Measurements from ENCODE around the gene TFAP2A.

Gene TFAP2A

GRCh38 chr6:10425975-10426780 is 11.3 kb upstream of the TFAP2A start:
- no peak for DNase-seq

DNA sequence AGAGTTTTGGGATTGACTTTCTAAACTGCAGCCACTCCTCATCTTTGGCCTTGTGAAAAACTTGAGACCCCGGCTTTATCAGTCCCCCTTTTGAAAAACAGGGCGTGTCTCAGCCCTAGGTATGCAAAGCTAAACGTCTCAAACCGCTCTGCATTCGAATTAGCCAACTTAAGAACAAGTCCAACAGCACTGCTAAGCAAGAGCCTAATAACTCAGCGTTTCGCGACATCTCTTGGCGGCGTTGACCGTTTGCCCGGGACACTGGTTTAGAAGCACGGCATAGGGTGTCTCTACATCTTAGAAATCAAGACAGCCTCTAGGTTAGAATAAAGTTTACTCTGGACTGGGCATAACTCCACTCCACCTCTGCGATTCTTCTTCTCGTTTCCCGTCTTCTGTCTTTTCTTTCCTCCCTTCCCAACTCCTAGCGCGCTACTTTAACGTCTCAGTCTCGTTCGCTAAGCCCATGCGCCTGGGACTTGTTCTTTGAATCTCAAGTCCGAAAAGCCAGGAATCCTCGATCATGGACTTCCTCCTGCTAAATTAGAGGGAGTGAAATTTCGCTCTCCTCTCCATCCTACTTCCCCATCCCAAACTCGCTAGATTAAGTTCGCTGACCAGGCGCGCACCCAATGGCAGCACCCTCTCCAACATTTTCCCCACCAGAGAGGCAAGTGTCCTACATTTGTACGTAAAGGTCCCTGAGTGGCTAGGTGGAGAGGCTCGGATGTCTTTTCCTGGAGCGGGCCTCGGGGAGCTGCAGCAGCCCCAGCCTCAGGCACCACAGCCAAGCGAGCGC is 10.5 kb upstream of the TFAP2A start:
- no peak for DNase-seq

GRCh38 chr6:10424040-10424439 is 9.2 kb upstream of the TFAP2A start:
- no peak for DNase-seq

GRCh38 chr6:10422737-10423034 is 7.8 kb upstream of the TFAP2A start:
- no peak for DNase-seq

DNA sequence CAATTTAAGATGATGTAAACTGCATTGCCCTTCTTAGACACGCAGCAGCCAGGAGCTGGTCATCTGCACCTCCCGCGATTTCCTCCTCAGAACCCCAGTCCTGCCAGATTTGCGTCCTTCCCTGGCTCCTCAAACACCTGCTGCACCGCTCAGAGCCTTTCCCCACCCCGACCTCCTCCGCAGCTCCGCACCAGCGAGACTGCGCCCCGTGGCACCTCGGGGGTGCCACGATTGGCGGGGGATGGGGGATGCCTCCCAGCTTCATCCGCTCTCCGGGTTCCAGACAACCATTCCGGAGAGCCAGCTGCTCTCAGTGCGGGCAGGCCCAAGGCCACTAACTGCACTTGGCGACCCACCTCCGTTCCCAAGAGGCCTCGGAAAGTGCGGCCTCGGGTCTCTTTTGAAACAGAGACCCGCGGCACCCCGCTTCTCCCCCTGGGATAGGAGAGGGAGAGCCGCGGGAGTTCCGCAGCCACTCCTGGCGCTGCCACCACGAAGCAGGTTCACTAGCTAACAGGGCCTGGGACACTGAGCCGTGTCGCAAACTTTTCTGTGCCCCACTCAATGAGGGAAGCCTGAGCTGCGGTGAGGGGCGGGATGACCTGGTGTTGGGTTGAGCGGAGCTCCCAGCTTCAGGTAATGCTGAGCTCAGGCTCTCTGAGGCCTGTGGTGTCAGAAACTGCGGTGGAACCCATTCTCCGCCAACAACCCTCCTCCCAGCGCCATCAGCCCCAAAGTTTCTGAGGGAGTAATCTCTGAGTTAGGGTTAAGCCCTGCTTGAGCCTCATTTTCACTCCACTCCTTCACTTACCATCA is 7.3 kb upstream of the TFAP2A start:
- DNase-seq, result no peak

DNA sequence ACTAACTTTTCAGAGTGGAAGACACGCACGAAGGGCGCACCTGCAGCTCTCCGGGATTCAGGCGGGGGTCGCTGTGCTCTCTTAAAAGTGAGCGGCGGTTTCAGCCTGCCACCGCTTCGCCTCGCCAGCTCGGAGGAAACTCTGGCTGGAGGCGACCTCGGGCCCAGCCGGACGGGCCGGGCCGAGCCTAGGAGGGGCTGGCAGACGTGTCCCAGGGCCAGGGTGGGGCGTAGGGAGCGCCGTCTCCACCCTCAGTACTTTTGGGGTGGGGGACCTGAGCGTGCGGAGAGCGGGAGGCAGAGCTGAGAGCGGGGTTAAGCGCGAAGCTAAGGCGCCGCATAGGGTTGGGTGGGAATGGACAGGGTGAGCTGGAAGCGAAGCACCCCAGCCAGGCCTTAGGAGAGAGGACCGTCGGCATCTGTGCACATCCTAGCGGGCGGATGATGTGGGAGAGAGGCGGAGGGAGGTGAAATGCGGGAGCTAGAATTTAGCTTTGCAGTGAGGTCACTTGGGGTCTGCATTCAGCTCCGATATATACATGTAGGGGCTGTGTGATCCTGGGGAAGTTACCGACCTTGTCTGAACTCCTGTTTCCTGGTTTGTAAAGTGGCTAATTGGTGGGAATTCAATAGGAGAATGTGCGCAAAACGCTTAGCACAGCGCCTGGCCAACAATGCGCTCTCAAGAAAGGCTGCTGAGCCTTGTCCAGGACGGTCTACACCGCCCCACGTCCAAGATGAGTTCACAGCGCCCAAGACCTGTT is 6.5 kb upstream of the TFAP2A start:
- no peak for DNase-seq

GRCh38 chr6:10420546-10421157 is 5.8 kb upstream of the TFAP2A start:
- no peak for DNase-seq

DNA sequence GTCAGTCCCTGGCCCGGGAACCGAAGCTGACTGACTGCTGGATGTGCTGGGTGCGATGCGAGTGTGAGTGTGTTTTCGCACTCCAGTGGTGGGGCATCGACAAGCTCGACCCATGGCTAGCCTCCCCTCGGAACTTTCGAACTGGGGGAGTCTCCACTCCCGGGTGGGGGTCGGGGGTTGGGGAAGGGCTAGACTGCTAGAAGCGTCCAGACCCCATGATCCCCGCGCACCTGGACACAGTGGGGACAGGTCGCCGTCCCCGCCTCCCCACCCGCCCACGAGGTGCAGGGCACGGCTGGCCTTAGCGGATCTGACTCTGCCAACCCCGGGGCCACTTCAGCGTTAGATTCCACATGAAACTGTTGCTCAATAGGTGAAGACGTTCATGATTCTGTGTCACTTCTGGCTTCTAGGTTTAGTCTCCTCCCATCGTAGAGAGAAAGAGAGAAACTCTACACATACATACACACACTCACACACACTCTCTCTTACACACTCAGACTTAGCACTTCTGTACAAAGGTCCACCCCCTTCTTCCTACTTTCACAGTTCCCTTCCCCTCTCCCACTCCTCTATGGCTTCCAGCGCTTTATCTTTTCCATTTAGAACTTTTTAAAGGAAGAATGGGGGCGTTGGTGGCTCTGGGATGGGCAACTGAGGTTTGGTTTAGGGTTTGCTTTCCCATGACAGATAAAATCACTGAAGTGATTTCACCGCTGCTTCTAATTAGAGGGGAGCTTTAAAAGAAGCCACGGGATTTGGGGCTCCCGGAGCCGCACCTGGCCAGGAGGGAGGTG is 5.1 kb upstream of the TFAP2A start:
- no peak for DNase-seq

DNA sequence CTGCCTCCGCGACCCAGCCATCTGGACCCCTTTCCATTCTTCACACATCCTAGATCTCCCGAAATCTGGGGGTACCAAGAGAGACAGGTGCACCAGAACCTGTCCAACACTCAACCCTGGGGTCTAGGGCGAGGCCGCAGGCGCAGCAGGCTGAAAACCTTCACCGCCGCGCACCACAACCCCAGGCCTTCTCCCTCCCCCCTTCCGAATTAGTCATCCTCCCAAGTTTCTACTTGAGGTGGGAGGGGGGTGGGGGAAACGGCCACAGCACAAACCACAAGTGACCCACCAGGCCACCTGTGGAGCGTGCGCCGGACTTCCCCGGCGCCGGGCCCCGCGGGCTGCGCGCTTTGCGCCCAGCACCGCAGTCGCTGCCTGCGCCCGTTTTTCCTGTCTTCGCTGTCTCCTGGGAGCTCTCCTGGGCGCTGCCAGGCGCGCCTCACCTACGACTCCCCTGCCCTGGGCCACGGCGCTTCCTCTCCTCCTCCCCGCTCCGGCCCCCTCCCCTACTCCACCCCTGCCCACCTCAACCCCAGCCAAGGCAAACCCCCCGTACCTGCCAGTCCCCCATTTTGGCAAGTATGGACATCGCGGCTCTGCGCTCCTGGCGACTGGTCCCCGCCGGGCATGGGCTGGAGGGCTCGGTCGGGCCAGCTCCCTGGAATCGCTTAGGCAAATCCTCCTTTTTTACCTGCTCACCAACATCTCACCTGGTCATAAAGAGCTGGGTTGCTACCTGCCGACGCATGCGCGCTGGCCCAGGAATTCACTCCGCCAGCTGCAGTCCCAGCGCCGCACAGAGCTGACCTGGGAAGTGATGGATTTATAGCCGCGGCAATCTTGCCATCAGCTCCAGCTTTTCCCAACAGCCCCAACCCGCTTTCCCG is 4.2 kb upstream of the TFAP2A start:
- no peak for DNase-seq

GRCh38 chr6:10418361-10418861 is 3.5 kb upstream of the TFAP2A start:
- DNase-seq, result no peak

DNA sequence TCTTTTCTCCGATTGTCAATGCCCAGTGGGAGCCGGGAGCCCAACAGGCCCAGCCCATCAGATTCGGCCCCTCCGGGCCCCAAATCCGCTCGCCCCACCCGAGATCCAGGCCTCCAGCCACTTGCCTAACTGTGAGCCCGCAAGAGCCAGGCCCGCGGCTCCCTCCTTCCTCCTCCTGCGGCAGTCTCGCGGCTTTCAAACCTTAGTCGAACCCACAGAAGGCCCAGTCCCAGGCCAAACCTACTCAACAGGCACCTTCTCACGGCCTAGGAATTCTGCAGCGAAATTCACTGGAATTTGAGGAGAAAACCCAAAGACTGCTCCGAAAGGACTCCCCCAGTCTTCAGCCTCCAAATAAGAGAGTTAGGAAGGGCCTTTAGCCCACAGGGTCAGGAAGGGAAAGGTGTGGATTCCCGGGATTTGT is 2.8 kb upstream of the TFAP2A start:
- DNase-seq, result no peak

DNA sequence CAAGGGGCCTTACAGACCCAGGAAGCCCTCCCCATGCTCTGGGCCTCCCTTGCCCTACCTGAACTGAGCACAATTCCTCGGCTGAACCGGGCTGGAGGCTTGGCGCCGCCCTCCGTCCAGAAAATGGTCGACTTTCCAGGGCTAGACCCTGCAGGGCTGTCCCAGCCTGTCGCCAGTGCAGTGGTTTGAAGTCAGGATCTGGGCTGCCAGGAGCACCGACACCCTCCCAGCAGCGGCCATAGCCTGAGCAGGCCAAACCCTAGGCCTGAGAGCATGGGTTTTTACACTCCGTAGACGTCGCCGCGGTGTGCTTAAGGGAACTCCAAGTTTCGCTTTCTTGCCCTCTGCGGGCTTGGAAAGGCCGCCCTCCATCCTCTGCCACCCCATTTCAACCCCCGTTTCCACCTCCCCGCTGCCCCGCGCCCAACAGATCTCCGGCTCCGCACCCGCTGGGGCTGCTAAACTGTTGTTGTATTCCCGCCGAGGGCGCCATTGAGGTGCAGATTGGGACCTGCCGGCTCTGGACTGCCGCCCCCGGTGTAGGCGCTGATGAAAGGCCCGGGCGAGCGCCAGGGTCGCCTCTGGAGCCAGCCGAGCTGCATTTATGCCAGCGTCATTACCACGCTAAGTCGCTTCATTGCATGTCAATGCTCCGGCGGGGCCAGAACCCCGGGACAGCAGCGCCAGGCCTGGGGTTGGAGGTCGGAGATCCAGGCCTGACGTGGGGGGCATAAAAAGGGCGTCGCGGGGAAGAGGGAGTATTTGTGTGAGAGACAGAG is 2.2 kb upstream of the TFAP2A start:
- no peak for DNase-seq

GRCh38 chr6:10416516-10416862 is 1.6 kb upstream of the TFAP2A start:
- DNase-seq, result no peak

DNA sequence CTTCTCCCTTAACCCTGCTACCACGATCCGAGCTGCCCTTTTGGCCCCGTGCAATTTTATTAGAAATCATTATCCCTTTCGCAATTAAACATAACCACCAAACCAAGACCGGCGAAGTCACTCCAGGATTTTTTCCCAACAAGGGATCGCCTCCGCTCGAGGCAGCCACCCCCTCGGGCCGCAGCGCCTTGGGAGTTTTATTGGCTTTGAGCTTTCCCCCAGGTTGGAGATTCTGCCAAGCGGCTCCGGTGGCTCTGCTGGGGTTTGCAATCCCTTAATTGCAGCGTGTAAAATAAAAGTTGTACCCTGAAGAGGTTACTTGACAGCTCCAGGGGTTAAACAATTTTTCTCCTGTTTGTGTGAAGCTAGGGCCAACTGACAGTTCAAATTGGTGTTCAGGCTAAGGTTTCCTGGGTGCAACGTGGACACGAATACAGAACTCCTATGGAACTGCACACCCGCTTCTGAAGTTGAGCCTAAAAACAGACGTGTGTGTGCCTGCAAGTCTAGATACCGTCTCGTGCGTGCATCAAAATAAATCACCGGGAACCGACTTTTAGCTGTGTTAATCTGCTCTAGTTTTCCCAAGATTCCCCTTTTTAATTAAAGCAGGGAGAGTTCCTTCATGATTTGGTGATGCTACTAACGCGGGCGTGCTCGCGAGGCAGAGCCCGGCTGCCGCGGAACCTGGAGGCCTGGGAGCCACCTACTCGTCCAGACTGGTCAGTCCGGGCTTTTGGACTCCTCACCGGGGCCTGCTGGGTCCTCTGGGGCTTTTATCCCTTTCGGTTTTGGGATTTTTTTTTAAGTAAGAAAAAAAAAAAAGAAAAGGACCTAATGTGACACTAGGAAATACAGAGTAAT is 975 bp upstream of the TFAP2A start:
- DNase-seq, result no peak

- DNase-seq, result no peak
These were observed 780 bp downstream of the TFAP2A start for GRCh38 chr6:10413850-10414738.

DNA sequence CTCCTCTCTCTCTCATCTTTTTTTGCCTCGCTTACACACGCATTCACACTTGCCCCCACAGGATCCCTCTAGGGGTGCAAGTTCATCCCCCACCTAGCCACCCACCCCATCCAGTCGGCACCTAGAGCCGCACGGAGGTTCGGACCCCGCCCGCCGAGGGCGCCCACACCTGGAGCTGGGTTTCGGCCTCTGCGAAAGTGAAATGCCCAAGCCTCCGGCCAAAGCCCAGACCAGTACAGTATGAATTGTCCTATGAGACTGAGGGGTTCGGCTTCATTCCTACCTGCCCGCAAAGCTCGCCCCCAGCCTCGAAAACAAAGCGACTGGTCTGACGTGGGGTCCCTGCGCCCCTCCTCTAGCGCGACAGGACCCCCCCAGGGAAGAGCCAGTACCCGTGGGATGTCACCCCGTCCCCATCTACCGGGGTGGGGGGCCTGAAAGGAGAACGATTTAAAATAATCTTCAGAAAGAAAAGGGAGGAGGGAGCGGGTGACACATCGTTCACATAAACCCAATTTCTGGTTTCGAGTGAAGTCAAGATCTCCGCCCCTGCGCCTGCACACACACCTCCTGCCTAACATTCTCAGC is 1.5 kb downstream of the TFAP2A start:
- no peak for DNase-seq

All from activated CD4-positive, alpha-beta T cell treated with anti-CD3 and anti-CD28 coated beads, Interleukin-2, amount 50 U/mL, for 16 hours (primary cell).